HS-27A (cell line): ENCODE data around the gene LRRIQ1.
"Not testable (repeated sequence)": the region's sequence is repeated elsewhere in the genome, so short reads cannot be mapped to it uniquely, and the experiment has no call there.

ENCODE experiments used
- DNase-seq: peaks from one replicate; pipeline ENCODE4 v3.0.0-alpha.2; 2012; ENCODE audit warnings: low read depth, missing footprints

LRRIQ1 gene

GRCh38 chr12:85036234-85036707 is at the start of gene LRRIQ1, which contains the start of gene TSPAN19:
TSS of gene LRRIQ1 (plus strand) at chr12:85036351. CDS start at chr12:85038177, 1,826 bp downstream.
TSS of gene TSPAN19 (minus strand) at chr12:85036277. CDS start at chr12:85029946, 6,331 bp downstream.
- DNase-seq: no peak

GRCh38 chr12:84986586-84986985 is 49.6 kb upstream of the LRRIQ1 start:
- no peak for DNase-seq

- no peak for DNase-seq
Observed at GRCh38 chr12:84994426-84994825, 41.7 kb upstream of the LRRIQ1 start.

GRCh38 chr12:84995641-84996040 is 40.5 kb upstream of the LRRIQ1 start:
- no peak for DNase-seq

GRCh38 chr12:84996759-84997158 is 39.4 kb upstream of the LRRIQ1 start:
- DNase-seq: no peak

GRCh38 chr12:84998341-84998740 is 37.8 kb upstream of the LRRIQ1 start:
- no peak for DNase-seq

- DNase-seq: no peak
Observed at GRCh38 chr12:85000729-85001128, 35.4 kb upstream of the LRRIQ1 start.

- DNase-seq: no peak
Observed at GRCh38 chr12:85002778-85003296, 33.3 kb upstream of the LRRIQ1 start.

- DNase-seq: no peak
Observed at GRCh38 chr12:85004204-85004603, 31.9 kb upstream of the LRRIQ1 start.

- DNase-seq: not testable (repeated sequence)
Observed at GRCh38 chr12:85005047-85005446, 31.1 kb upstream of the LRRIQ1 start.

- no peak for DNase-seq
Observed at GRCh38 chr12:85005615-85006014, 30.5 kb upstream of the LRRIQ1 start.

- DNase-seq: no peak
Observed at GRCh38 chr12:85006206-85006605, 29.9 kb upstream of the LRRIQ1 start.

GRCh38 chr12:85007836-85008235 is 28.3 kb upstream of the LRRIQ1 start:
- DNase-seq: no peak

- peak; percentile 38 for DNase-seq
Observed at GRCh38 chr12:85016413-85016812, 19.7 kb upstream of the LRRIQ1 start.

GRCh38 chr12:85017133-85017532 is 19.0 kb upstream of the LRRIQ1 start:
- no peak for DNase-seq

GRCh38 chr12:85017618-85018017 is 18.5 kb upstream of the LRRIQ1 start:
- DNase-seq: no peak

- no peak for DNase-seq
Observed at GRCh38 chr12:85018098-85018497, 18.1 kb upstream of the LRRIQ1 start.

GRCh38 chr12:85029456-85029855 is 6.7 kb upstream of the LRRIQ1 start:
- no peak for DNase-seq

GRCh38 chr12:85036733-85037132 is 582 bp downstream of the LRRIQ1 start:
- no peak for DNase-seq

- DNase-seq: no peak
Observed at GRCh38 chr12:85041395-85041794, 5.2 kb downstream of the LRRIQ1 start.

GRCh38 chr12:85043829-85044228 is 7.7 kb downstream of the LRRIQ1 start:
- no peak for DNase-seq

GRCh38 chr12:85057370-85057963 is 21.3 kb downstream of the LRRIQ1 start:
- DNase-seq: peak; percentile 11

GRCh38 chr12:85058339-85058738 is 22.2 kb downstream of the LRRIQ1 start:
- DNase-seq: no peak

- DNase-seq: no peak
Observed at GRCh38 chr12:85059594-85059993, 23.4 kb downstream of the LRRIQ1 start.
